Raji (cell line): ENCODE results near the gene RNF113B.

Experiments used
- POLR2A ChIP-seq: IDR thresholded peaks from 2 replicates; pipeline ENCODE4 v1.6.1; 2011; ENCODE audit warnings: low read depth, low read length, control low read depth; ENCODE audit not compliant: insufficient read depth

The RNF113B gene

GRCh38 chr13:98213354-98213753, 36.3 kb upstream of the RNF113B start:
- TF ChIP-seq POLR2A = no peak

GRCh38 chr13:98212763-98213162, 35.7 kb upstream of the RNF113B start:
- no peak for TF ChIP-seq POLR2A

DNA sequence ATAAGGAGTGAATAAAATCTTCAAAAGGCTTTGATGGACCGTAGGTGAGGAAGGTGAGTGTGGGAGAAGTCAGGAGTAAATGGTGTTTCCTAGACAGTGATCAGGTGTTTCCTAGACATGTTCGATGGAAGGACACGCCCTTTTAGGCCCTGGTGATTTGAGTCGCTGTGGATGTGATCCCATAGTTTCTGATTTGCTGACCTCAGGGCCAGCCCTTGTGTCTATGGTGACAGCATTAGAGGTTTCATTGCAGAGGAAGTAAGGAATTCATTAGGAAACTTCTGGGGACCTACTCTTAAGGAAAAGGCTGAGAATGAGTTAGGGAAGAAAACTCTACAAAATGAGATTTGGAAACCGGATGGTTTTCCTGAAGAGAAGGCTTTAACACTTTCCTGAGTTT, 31.5 kb upstream of the RNF113B start:
- no peak for TF ChIP-seq POLR2A

DNA sequence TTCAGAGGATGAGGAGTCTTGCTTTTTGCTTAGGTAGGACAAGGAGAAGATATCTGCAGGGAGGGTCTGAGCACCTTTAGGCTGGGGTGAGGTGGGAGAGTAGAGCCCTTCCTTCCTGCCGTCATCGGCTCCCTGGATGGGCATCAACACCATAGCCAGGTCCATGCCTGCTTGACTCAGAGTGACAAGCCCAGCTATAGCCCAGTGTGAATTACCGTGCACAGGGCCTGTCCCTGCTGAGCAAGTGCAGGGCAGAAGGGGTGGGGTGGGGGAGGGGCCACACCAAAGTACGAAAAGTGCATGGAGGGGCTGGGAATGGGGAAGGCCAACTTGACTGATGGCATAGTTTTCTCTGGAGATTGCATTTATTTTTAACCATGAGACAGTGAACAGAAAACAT, 30.3 kb upstream of the RNF113B start:
- TF ChIP-seq POLR2A = no peak

- TF ChIP-seq POLR2A = no peak
These were observed 29.9 kb upstream of the RNF113B start for GRCh38 chr13:98206946-98207345.

GRCh38 chr13:98204546-98204945, 27.5 kb upstream of the RNF113B start:
- no peak for TF ChIP-seq POLR2A

GRCh38 chr13:98203646-98204326, 26.7 kb upstream of the RNF113B start:
- no peak for TF ChIP-seq POLR2A

GRCh38 chr13:98201984-98202383, 24.9 kb upstream of the RNF113B start:
- TF ChIP-seq POLR2A = no peak

DNA sequence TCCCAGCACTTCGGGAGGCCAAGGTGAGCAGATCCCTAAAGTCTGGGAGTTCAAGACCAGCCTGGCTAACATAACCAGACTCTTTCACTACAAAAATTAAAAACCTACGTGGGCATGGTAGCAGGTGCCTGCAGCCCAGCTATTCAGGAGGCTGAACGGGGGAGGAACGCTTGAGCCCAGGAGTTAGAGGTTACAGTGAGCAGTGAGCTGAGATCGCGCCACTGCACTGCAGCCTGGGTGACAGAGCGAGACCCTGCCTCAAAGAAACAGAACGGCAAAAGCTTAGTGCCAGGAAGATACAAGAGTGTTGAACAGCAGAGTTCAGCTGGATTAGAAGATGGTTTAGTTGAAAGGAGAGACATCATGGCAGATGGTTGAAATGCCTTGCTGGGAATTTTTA, 24.1 kb upstream of the RNF113B start:
- TF ChIP-seq POLR2A = no peak

GRCh38 chr13:98200211-98200878, 23.3 kb upstream of the RNF113B start:
- no peak for TF ChIP-seq POLR2A

DNA sequence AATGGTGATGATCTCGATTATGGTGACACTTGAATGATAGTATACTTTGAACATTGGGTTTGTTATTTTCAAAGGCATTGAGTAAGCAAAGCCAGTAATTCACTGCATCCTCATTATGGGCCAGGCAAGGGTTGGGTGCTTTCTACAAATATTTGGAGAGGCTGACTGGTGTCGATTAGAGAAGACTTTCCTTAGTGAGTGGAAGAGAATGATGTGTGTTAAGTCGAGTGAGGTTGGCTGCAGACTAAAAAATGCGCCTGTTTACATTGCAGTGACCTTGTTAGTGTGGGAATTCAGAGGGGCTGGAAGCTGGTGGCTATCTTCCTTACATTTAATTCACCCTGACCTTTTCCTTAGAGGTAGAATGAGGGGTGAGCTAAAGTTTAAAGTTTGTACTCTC, 22.4 kb upstream of the RNF113B start:
- TF ChIP-seq POLR2A = no peak

DNA sequence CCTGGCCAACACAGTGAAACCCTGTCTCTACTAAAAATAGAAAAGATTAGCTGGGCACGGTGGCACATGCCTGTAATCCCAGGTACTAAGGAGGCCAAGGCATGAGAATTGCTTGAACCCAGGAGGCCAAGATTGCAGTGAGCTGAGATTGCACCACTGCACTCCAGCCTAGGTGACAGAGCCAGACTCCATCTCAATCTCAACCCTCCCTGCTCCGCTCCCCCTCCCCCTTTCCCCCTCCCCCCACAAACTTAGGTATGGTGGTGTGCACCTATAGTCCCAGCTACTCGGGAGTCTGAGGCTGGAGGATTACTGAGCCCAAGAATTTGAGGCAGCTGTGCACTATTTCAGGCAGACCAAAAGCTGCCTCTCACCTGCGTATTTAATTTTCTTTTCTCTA, 21.6 kb upstream of the RNF113B start:
- TF ChIP-seq POLR2A = no peak

GRCh38 chr13:98195054-98195791, 18.2 kb upstream of the RNF113B start:
- TF ChIP-seq POLR2A = no peak

DNA sequence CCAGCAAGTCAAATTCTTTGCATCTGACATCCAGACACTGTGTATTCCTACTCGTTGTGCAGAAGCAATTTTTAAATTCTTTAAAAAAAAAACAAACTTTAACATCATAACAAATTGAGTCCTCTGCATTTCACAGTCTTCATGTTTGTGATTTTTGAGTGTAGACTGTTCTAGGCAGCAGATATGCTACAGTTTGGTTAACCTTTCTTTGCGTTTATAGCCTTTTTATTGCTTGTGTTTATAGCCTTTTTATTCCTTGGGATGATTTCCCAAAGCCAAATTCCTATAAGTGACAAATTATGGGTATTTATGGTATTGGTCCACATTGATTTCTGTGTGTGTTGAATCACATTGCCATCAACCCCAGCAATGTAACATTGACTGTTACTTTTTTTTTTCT, 14.9 kb upstream of the RNF113B start:
- TF ChIP-seq POLR2A = no peak

GRCh38 chr13:98190889-98191444, 13.9 kb upstream of the RNF113B start:
- TF ChIP-seq POLR2A = no peak

GRCh38 chr13:98189841-98190505, 12.9 kb upstream of the RNF113B start:
- no peak for TF ChIP-seq POLR2A

- TF ChIP-seq POLR2A = no peak
These were observed 11.6 kb upstream of the RNF113B start for GRCh38 chr13:98188544-98189166.
